HepG2 (cell line): ENCODE measurements around the gene PNPLA2. TPM values are rescaled to one million over a fixed set of nuclear protein-coding genes. Genes with fewer than 3 reads are reported as not detected.

Experiments
- AGO2 ChIP-seq: fragments of 200-400 bp; formaldehyde crosslinking; optimal IDR thresholded peaks from 2 replicates; pipeline ENCODE3; 2017; ENCODE audit warnings: mild to moderate bottlenecking, low read depth, low read length, moderate library complexity
- ATAD3A ChIP-seq: sonication (generic); formaldehyde crosslinking; IDR thresholded peaks from 2 replicates; pipeline ENCODE4 v1.4.0; 2020; ENCODE audit warnings: missing genetic modification reagents
- HDAC1 ChIP-seq: sonication (generic); formaldehyde crosslinking; IDR thresholded peaks from 2 replicates; pipeline ENCODE4 v1.5.1; 2020; ENCODE audit warnings: mild to moderate bottlenecking, missing genetic modification reagents
- NRL ChIP-seq: sonication (generic); formaldehyde crosslinking; IDR thresholded peaks from 2 replicates; pipeline ENCODE4 v1.5.0; 2020; ENCODE audit warnings: missing genetic modification reagents, mild to moderate bottlenecking, moderate library complexity, borderline replicate concordance
- ZNF121 ChIP-seq: sonication (generic); formaldehyde crosslinking; IDR thresholded peaks from 2 replicates; pipeline ENCODE4 v1.5.0; 2020; ENCODE audit warnings: mild to moderate bottlenecking, missing genetic modification reagents
- ZNF772 ChIP-seq: sonication (generic); formaldehyde crosslinking; IDR thresholded peaks from 2 replicates; pipeline ENCODE4 v1.5.0; 2020; ENCODE audit warnings: mild to moderate bottlenecking, missing genetic modification reagents
- polyA plus RNA-seq, 8 experiments: library from polyadenylated mRNA; depleted of rRNA in 3 of 8; stranded (reverse) in 7 of 8; unstranded in 1 of 8; fragments of >200 nt; fragmentation: Illumina TruSeq in 4 of 8; extraction: Trizol in 4 of 8; gene quantifications; 2 replicates each; pipeline versions ENCODE4 v1.2.1 to v1.2.3, GENCODE V29; 2011 to 2016; ENCODE audit warnings: low read depth in 4 of 8, missing spikeins in 1 of 8, mixed read lengths in 1 of 8; ENCODE audit not compliant: insufficient read depth in 1 of 8
- total RNA-seq, 5 experiments: library from RNA; depleted of rRNA; stranded (reverse); fragments of >200 nt; fragmentation: Illumina TruSeq; extraction: Trizol; gene quantifications; 2 replicates each; pipeline ENCODE4 v1.2.3, GENCODE V29; 2016; ENCODE audit warnings: low read depth in 1 of 5
- TF ChIP-seq, protein P1 (sequence below), 2 experiments: fragments of 450-650 bp in 1 of 2; sonication (generic) in 1 of 2; formaldehyde crosslinking in 1 of 2; IDR thresholded peaks; 2 replicates each; pipeline versions ENCODE4 v1.6.1 to v1.8.0; 2016 to 2022; ENCODE audit warnings: antibody characterized with exemption in 1 of 2, mild to moderate bottlenecking in 1 of 2, missing genetic modification reagents in 1 of 2
- TF ChIP-seq, protein P2 (sequence below): sonication (generic); formaldehyde crosslinking; IDR thresholded peaks from 2 replicates; pipeline ENCODE4 v1.8.1; 2023; ENCODE audit warnings: mild to moderate bottlenecking, moderate library complexity, missing genetic modification reagents
- TF ChIP-seq, protein P3 (sequence below): sonication (generic); formaldehyde crosslinking; IDR thresholded peaks from 2 replicates; pipeline ENCODE4 v1.5.0; 2020; ENCODE audit warnings: mild to moderate bottlenecking, missing genetic modification reagents

Gene PNPLA2
- total and polyA plus RNA-seq, 2 of the 13 experiments (the other 11 are each of a cell fraction or from before 2014, with no cell fraction given) = 10.5 to 43.2 TPM

DNA sequence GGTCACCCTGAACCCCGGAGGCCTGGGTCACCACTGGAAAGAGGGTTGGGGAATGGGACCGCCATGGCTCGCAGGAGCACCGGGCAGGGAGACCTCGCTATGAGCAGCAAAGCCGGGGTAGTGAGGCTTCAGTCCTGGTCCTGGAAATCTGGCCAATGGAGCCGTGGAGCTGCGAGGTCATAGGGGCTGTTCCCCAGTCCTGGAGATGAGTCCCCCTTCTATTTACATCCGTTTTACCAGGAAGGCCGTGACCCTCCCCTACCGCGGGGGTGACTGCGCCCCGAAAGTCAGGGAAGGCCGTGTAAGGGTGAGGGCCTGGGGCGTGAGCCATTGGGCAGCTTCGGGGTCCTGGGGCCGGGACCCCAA lies 14.1 kb upstream of the PNPLA2 start (continued):
- TF ChIP-seq NRL (peak; percentile 45; the same call in 1 of the 2 replicates), HDAC1 (CRISPR knock-in tag) (no peak), ZNF772 (0 out of 2 replicates have a peak, but pooled peaks have one; percentile 1), ATAD3A (CRISPR knock-in tag) (no peak), ZNF121 (CRISPR knock-in tag) (no peak), AGO2 (no peak)
- TF ChIP-seq, protein P1, sequence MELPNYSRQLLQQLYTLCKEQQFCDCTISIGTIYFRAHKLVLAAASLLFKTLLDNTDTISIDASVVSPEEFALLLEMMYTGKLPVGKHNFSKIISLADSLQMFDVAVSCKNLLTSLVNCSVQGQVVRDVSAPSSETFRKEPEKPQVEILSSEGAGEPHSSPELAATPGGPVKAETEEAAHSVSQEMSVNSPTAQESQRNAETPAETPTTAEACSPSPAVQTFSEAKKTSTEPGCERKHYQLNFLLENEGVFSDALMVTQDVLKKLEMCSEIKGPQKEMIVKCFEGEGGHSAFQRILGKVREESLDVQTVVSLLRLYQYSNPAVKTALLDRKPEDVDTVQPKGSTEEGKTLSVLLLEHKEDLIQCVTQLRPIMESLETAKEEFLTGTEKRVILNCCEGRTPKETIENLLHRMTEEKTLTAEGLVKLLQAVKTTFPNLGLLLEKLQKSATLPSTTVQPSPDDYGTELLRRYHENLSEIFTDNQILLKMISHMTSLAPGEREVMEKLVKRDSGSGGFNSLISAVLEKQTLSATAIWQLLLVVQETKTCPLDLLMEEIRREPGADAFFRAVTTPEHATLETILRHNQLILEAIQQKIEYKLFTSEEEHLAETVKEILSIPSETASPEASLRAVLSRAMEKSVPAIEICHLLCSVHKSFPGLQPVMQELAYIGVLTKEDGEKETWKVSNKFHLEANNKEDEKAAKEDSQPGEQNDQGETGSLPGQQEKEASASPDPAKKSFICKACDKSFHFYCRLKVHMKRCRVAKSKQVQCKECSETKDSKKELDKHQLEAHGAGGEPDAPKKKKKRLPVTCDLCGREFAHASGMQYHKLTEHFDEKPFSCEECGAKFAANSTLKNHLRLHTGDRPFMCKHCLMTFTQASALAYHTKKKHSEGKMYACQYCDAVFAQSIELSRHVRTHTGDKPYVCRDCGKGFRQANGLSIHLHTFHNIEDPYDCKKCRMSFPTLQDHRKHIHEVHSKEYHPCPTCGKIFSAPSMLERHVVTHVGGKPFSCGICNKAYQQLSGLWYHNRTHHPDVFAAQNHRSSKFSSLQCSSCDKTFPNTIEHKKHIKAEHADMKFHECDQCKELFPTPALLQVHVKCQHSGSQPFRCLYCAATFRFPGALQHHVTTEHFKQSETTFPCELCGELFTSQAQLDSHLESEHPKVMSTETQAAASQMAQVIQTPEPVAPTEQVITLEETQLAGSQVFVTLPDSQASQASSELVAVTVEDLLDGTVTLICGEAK (IDR thresholded peaks at IDR 0.05) = no peak
- TF ChIP-seq, protein P1 (CRISPR knock-in tag; IDR thresholded peaks at IDR 0.05) = no peak
- TF ChIP-seq, protein P2, sequence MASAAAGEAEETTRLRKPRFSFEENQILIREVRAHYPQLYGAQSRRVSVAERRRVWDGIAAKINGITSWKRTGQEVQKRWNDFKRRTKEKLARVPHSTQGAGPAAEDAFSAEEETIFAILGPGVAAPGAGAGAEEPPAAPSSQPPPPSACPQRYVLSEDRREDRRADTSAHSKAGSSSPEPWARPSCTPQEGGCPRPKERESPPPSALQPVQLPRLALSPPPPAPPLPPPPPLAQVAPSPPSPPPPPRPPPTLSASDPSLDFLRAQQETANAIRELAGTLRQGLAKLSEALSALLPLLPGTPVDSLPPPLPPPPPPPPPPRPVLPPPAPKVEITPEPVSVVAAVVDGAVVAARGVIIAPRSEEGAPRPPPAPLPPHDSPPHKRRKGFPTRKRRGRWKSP = 0 out of 2 replicates have a peak, but pooled peaks have one; percentile 53
- TF ChIP-seq, protein P3, sequence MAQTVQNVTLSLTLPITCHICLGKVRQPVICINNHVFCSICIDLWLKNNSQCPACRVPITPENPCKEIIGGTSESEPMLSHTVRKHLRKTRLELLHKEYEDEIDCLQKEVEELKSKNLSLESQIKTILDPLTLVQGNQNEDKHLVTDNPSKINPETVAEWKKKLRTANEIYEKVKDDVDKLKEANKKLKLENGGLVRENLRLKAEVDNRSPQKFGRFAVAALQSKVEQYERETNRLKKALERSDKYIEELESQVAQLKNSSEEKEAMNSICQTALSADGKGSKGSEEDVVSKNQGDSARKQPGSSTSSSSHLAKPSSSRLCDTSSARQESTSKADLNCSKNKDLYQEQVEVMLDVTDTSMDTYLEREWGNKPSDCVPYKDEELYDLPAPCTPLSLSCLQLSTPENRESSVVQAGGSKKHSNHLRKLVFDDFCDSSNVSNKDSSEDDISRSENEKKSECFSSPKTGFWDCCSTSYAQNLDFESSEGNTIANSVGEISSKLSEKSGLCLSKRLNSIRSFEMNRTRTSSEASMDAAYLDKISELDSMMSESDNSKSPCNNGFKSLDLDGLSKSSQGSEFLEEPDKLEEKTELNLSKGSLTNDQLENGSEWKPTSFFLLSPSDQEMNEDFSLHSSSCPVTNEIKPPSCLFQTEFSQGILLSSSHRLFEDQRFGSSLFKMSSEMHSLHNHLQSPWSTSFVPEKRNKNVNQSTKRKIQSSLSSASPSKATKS (CRISPR knock-in tag) = no peak
